Measurements from ENCODE around the gene DLG2.

Gene DLG2

DNA sequence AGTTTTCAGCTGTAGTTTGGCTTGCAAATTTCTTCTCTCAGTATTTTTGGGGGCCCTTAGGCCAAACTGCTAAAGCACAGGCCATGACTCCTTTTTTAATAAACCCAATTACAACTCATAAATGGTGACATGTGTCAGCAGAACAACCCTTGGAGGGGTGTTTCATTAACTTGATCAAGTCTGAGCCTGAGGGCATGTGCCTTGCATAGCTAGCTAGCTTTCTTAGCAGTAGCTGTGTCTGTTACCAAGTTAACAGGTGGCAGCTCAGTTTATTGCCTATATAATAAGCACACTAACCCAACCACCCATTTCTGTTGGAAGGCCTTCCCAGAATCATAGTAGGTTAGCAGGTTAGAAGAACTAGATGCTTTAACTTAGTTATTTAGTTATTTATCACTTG lies 1390.7 kb downstream of the DLG2 start:
- Histone ChIP-seq H3K36me3 (ENCODE audit: control insufficient read depth in 2 of 2, insufficient read depth in 2 of 2, low read length in 2 of 2) (no peaks in the 10 kb centered on the region), H3K4me3 (ENCODE audit: low read length in 2 of 2) (no peak overlapping the region), H3K27ac (ENCODE audit: low read depth in 2 of 2, low read length in 2 of 2) (no peak overlapping the region), H3K9me3 (ENCODE audit: control insufficient read depth in 2 of 2, low read length in 2 of 2) (no peaks in the 10 kb centered on the region), H3K4me1 (ENCODE audit: control insufficient read depth in 2 of 2, insufficient read depth in 2 of 2, low read length in 2 of 2) (no peaks in the 10 kb centered on the region), H3K27me3 (ENCODE audit: control insufficient read depth in 2 of 2, insufficient read depth in 2 of 2, low read length in 2 of 2) (no peaks in the 10 kb centered on the region), H3K9ac (ENCODE audit: low read depth in 1 of 2, low read length in 2 of 2) (no peak overlapping the region)

DNA sequence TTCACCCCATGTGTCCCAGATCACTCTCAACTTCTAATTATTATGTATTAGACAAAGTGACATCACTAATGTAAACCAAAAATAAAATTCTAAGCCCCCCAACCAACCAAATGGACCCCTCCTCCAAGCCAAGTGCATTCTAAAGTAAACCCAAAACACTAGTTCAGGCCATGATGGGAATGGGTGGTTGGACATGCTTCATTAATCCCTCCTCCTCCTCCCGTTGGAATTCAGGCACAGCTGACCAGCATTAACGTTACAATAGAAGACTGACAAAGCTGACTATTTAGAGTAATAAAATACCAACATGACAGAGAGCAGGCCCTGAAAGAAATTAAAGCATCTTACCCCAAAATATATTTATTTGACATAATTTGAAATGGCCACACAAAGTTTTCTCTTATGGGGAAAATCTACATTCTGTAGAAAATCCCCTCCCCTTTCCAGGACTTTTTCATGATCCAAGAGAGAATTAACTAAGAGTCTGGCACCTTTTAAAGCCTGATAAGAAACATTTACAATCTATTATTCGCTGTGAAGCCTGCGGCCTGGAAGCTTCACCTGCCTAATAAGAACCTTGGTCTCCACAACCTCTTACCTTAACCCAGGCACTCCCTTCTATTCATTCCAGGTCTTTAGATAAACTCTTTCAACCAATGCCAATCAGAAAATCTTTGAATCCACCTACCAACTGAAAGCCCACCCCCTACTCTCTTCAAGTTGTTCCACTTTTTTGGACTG lies 1392.5 kb downstream of the DLG2 start:
- Histone ChIP-seq H3K4me3 (ENCODE audit: low read length in 2 of 2) (no peak overlapping the region), H3K9ac (ENCODE audit: low read depth in 1 of 2, low read length in 2 of 2) (no peak overlapping the region), H3K4me1 (ENCODE audit: control insufficient read depth in 2 of 2, insufficient read depth in 2 of 2, low read length in 2 of 2) (no peaks in the 10 kb centered on the region), H3K27ac (ENCODE audit: low read depth in 2 of 2, low read length in 2 of 2) (no peak overlapping the region), H3K27me3 (ENCODE audit: control insufficient read depth in 2 of 2, insufficient read depth in 2 of 2, low read length in 2 of 2) (no peaks in the 10 kb centered on the region), H3K36me3 (ENCODE audit: control insufficient read depth in 2 of 2, insufficient read depth in 2 of 2, low read length in 2 of 2) (no peaks in the 10 kb centered on the region), H3K9me3 (ENCODE audit: control insufficient read depth in 2 of 2, low read length in 2 of 2) (no peaks in the 10 kb centered on the region)

DNA sequence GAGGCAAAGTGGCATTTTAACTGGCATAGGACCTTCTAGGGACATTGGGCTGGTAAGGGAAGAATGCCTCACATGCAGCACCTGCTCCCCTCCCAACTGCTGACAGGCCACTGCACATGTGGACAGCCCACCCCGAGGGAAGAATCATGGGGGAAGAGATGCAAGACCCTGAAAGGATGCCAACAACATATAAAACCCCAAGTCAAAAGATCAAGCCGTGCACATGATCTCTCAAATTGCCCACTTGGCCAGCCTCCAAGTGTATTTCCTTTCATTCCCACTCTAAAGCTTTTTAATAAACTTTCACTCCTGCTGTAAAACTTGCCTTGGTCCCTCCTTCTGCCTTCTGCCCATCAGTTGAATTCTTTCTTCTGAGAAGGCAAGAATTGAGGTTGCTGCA lies 1393.1 kb downstream of the DLG2 start:
- Histone ChIP-seq H3K27me3 (ENCODE audit: control insufficient read depth in 2 of 2, insufficient read depth in 2 of 2, low read length in 2 of 2) (no peaks in the 10 kb centered on the region), H3K27ac (ENCODE audit: low read depth in 2 of 2, low read length in 2 of 2) (no peak overlapping the region), H3K4me1 (ENCODE audit: control insufficient read depth in 2 of 2, insufficient read depth in 2 of 2, low read length in 2 of 2) (no peaks in the 10 kb centered on the region), H3K9ac (ENCODE audit: low read depth in 1 of 2, low read length in 2 of 2) (no peak overlapping the region), H3K4me3 (ENCODE audit: low read length in 2 of 2) (no peak overlapping the region), H3K36me3 (ENCODE audit: control insufficient read depth in 2 of 2, insufficient read depth in 2 of 2, low read length in 2 of 2) (no peaks in the 10 kb centered on the region), H3K9me3 (ENCODE audit: control insufficient read depth in 2 of 2, low read length in 2 of 2) (no peaks in the 10 kb centered on the region)

DNA sequence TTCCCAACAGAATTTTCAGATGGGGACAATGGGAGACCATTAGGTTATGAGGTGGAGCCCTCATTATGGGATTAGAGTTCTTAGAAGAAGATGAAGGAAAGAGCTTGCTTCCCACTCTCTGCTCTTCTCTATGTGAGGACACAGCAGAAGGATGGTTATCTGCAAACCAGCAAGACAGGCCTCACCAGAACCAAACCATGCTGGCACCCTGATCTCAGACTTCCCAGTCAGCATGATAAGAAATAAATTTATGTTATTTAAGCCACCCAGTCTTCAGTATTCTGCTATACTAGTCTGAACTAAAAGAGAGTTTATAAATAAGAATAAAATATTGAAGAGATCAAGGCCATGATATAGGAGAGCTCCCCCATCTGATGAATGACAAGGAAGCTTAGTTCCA lies 1394.6 kb downstream of the DLG2 start:
- Histone ChIP-seq H3K9ac (ENCODE audit: low read depth in 1 of 2, low read length in 2 of 2) (no peak overlapping the region), H3K27ac (ENCODE audit: low read depth in 2 of 2, low read length in 2 of 2) (no peak overlapping the region), H3K4me1 (ENCODE audit: control insufficient read depth in 2 of 2, insufficient read depth in 2 of 2, low read length in 2 of 2) (no peaks in the 10 kb centered on the region), H3K9me3 (ENCODE audit: control insufficient read depth in 2 of 2, low read length in 2 of 2) (no peaks in the 10 kb centered on the region), H3K4me3 (ENCODE audit: low read length in 2 of 2) (no peak overlapping the region), H3K36me3 (ENCODE audit: control insufficient read depth in 2 of 2, insufficient read depth in 2 of 2, low read length in 2 of 2) (no peaks in the 10 kb centered on the region), H3K27me3 (ENCODE audit: control insufficient read depth in 2 of 2, insufficient read depth in 2 of 2, low read length in 2 of 2) (no peaks in the 10 kb centered on the region)

DNA sequence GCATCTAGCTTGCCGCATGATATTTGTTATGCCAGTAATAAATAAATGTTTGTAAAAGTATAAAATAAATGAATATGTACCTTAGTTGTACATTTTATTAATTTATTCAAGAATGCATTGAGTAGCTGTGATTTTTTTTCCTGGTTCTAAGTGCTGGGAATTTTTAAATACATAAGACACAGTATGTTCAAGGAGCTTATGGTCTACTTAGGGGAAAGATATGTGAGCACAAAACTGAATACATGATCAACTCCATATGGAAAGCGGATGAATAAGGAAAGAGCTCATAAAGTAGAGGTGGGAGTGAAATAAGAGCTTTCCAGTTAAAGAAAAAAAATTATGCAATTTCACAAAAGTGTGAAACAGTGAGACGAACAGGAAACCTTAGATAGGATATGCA lies 1396.7 kb downstream of the DLG2 start:
- Histone ChIP-seq H3K9me3 (ENCODE audit: control insufficient read depth in 2 of 2, low read length in 2 of 2) (no peaks in the 10 kb centered on the region), H3K27me3 (ENCODE audit: control insufficient read depth in 2 of 2, insufficient read depth in 2 of 2, low read length in 2 of 2) (no peaks in the 10 kb centered on the region), H3K36me3 (ENCODE audit: control insufficient read depth in 2 of 2, insufficient read depth in 2 of 2, low read length in 2 of 2) (no peaks in the 10 kb centered on the region), H3K4me1 (ENCODE audit: control insufficient read depth in 2 of 2, insufficient read depth in 2 of 2, low read length in 2 of 2) (no peaks in the 10 kb centered on the region), H3K4me3 (ENCODE audit: low read length in 2 of 2) (no peak overlapping the region), H3K27ac (ENCODE audit: low read depth in 2 of 2, low read length in 2 of 2) (no peak overlapping the region), H3K9ac (ENCODE audit: low read depth in 1 of 2, low read length in 2 of 2) (no peak overlapping the region)

DNA sequence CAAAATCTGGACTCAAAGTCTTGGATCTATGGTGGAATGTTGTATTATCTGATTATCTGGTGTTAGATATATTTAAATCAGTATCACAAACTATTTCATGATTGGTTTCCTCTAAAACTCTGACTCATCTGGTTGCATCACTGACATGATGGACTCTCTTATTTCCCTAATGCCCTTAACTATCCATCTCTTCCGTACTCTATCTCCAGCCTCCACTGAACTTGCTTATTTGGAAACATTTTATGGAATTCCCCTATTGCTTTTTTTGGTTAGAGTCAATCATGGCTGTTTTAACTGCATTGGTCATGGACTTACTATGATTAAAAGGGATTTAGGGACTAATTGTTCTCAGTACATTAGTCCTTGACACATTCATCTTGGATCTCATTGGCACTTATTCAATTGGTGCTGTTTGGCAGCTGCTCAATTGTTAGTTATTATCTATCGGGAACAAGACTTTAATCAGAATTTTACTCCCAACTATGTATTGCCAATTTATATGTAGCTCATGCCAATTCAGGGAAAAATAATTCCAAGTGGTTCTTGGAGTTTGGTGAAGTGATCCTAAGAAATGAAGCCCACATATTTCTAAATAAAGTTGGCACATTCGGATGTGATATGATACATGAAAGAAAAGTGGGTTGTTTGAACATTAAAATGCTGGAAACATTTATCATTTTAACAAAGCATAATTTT lies 1399.0 kb downstream of the DLG2 start:
- Histone ChIP-seq H3K27me3 (ENCODE audit: control insufficient read depth in 2 of 2, insufficient read depth in 2 of 2, low read length in 2 of 2) (no peaks in the 10 kb centered on the region), H3K27ac (ENCODE audit: low read depth in 2 of 2, low read length in 2 of 2) (no peak overlapping the region)

DNA sequence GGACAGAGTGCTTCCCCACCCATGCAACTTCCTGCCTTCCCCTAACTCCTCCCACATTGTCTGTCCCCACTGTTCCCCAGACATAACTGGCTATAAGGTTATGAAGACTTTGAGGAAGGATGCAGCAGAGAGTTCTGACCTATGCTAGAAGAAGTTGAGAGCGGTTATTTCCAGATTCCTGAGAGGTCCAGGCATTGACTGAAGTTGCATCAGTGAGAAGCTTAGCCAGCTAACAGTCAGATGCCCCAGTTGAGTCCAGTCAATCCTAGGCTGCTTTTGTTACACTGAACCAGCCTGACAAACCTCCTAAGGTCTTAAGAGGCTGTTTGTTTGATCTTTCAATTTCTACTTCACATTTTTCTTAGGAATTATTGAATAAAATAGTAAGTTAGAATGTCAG lies 1403.1 kb downstream of the DLG2 start:
- no peaks in the 10 kb centered on the region for H3K9me3 ChIP-seq (ENCODE audit: control insufficient read depth in 2 of 2, low read length in 2 of 2)
- no peak overlapping the region for H3K4me3 ChIP-seq (ENCODE audit: low read length in 2 of 2)
- H3K27ac ChIP-seq (ENCODE audit: low read depth in 2 of 2, low read length in 2 of 2) = no peak overlapping the region
- H3K9ac ChIP-seq (ENCODE audit: low read depth in 1 of 2, low read length in 2 of 2) = no peak overlapping the region
- H3K36me3 ChIP-seq (ENCODE audit: control insufficient read depth in 2 of 2, insufficient read depth in 2 of 2, low read length in 2 of 2) = no peaks in the 10 kb centered on the region
- no peaks in the 10 kb centered on the region for H3K4me1 ChIP-seq (ENCODE audit: control insufficient read depth in 2 of 2, insufficient read depth in 2 of 2, low read length in 2 of 2)
- no peaks in the 10 kb centered on the region for H3K27me3 ChIP-seq (ENCODE audit: control insufficient read depth in 2 of 2, insufficient read depth in 2 of 2, low read length in 2 of 2)

More for the DNA sequence above, 1399.0 kb downstream of the DLG2 start:
- Histone ChIP-seq H3K4me3 (ENCODE audit: low read length in 2 of 2) (no peak overlapping the region), H3K4me1 (ENCODE audit: control insufficient read depth in 2 of 2, insufficient read depth in 2 of 2, low read length in 2 of 2) (no peaks in the 10 kb centered on the region), H3K36me3 (ENCODE audit: control insufficient read depth in 2 of 2, insufficient read depth in 2 of 2, low read length in 2 of 2) (no peaks in the 10 kb centered on the region), H3K9ac (ENCODE audit: low read depth in 1 of 2, low read length in 2 of 2) (no peak overlapping the region), H3K9me3 (ENCODE audit: control insufficient read depth in 2 of 2, low read length in 2 of 2) (no peaks in the 10 kb centered on the region)

DNA sequence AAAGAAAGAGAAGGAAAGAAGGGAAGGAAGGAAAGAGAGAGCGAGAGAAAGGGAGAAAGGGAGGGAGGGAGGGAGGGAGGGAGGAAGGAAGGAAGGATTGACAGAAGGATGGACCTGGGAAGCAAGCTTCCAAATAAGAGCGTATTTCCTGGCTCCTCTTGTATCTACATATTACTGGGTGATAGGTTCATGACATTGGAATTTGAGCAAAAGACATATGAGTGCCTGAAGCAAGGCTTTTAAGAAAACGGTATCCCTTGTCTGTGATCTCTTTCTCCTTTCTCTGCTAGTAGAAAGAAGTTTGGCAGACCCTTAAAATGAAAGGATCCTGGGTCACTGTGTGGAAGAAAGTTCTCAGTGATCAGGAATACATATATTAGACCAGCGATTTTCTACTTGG lies 1408.8 kb downstream of the DLG2 start:
- Histone ChIP-seq H3K27me3 (ENCODE audit: control insufficient read depth in 2 of 2, insufficient read depth in 2 of 2, low read length in 2 of 2) (no peaks in the 10 kb centered on the region), H3K36me3 (ENCODE audit: control insufficient read depth in 2 of 2, insufficient read depth in 2 of 2, low read length in 2 of 2) (no peaks in the 10 kb centered on the region), H3K27ac (ENCODE audit: low read depth in 2 of 2, low read length in 2 of 2) (no peak overlapping the region), H3K9me3 (ENCODE audit: control insufficient read depth in 2 of 2, low read length in 2 of 2) (no peaks in the 10 kb centered on the region), H3K9ac (ENCODE audit: low read depth in 1 of 2, low read length in 2 of 2) (no peak overlapping the region), H3K4me1 (ENCODE audit: control insufficient read depth in 2 of 2, insufficient read depth in 2 of 2, low read length in 2 of 2) (no peaks in the 10 kb centered on the region), H3K4me3 (ENCODE audit: low read length in 2 of 2) (no peak overlapping the region)

DNA sequence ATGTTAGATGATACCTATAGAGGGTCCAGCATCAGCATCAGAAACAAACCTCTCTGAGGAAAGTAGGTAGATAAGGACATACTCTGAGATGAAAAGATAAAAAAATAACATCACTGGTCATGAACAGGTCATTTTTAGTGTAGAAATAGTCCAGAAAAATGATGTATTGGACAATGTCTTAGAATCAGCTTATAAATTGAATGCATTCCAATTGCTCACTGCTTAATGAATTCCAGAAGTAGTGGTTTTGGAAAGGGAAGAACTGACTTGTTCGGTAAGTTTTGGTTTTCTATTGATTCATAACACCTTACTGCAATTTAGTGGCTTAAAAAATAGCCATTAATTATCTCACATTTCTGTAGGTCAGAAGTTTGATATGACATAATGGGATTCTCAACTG lies 1411.5 kb downstream of the DLG2 start:
- H3K4me1 ChIP-seq (ENCODE audit: control insufficient read depth in 2 of 2, insufficient read depth in 2 of 2, low read length in 2 of 2) = no peaks in the 10 kb centered on the region
- no peak overlapping the region for H3K27ac ChIP-seq (ENCODE audit: low read depth in 2 of 2, low read length in 2 of 2)
- H3K36me3 ChIP-seq (ENCODE audit: control insufficient read depth in 2 of 2, insufficient read depth in 2 of 2, low read length in 2 of 2) = no peaks in the 10 kb centered on the region
- no peak overlapping the region for H3K4me3 ChIP-seq (ENCODE audit: low read length in 2 of 2)
- H3K9ac ChIP-seq (ENCODE audit: low read depth in 1 of 2, low read length in 2 of 2) = no peak overlapping the region
- H3K9me3 ChIP-seq (ENCODE audit: control insufficient read depth in 2 of 2, low read length in 2 of 2) = no peaks in the 10 kb centered on the region
- H3K27me3 ChIP-seq (ENCODE audit: control insufficient read depth in 2 of 2, insufficient read depth in 2 of 2, low read length in 2 of 2) = no peaks in the 10 kb centered on the region

DNA sequence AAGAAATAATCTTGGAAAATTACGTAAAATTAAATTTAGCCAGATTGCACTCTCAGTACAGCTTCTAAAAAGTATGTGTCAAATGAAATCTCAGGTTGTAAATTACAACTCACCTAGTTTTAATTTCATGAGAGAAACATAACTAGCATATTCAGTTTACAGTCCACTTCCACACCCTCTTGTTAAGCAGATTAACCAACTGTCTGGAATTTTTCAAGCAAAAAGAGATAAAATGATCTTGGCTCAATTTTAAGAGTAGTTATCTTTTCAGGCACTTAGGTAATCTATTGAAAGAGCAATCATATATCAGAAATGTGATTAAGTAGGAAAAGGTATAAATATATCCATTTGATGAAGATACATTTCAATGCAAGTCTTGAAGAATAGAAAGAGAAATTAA lies 1412.6 kb downstream of the DLG2 start:
- H3K36me3 ChIP-seq (ENCODE audit: control insufficient read depth in 2 of 2, insufficient read depth in 2 of 2, low read length in 2 of 2) = no peaks in the 10 kb centered on the region
- H3K27ac ChIP-seq (ENCODE audit: low read depth in 2 of 2, low read length in 2 of 2) = no peak overlapping the region
- no peaks in the 10 kb centered on the region for H3K4me1 ChIP-seq (ENCODE audit: control insufficient read depth in 2 of 2, insufficient read depth in 2 of 2, low read length in 2 of 2)
- H3K4me3 ChIP-seq (ENCODE audit: low read length in 2 of 2) = no peak overlapping the region
- no peaks in the 10 kb centered on the region for H3K27me3 ChIP-seq (ENCODE audit: control insufficient read depth in 2 of 2, insufficient read depth in 2 of 2, low read length in 2 of 2)
- no peaks in the 10 kb centered on the region for H3K9me3 ChIP-seq (ENCODE audit: control insufficient read depth in 2 of 2, low read length in 2 of 2)
- no peak overlapping the region for H3K9ac ChIP-seq (ENCODE audit: low read depth in 1 of 2, low read length in 2 of 2)

All from mucosa of rectum (tissue), 2 donors.